ENCODE data around the gene DTYMK. TPM values are rescaled to one million over a fixed set of nuclear protein-coding genes. Genes with fewer than 3 reads are reported as not detected.

Gene DTYMK
- total RNA-seq, 1 experiment from 2014 or later = 66.3 TPM

- ChIA-PET CTCF (interaction anchor here (1.0 kb wide), 1 partner anchor 55 kb away, joined by 3 read pairs; no protein-coding TSS in a partner anchor), POLR2A (interaction anchor here (0.7 to 2.8 kb wide), 14 partner anchors 11 to 535 kb away, joined by 3 to 26 read pairs (median 3); partner anchors contain the start of genes BOK, D2HGDH, DTYMK and ING5)
- peak; percentile 86 for DNase-seq (ENCODE audit: unreplicated experiment)
- intact Hi-C loops (cut with micrococcal nuclease) = loop anchor here (10.0 kb wide), 1 partner anchor 282 kb away; the partner anchor contains the start of gene FARP2
- H3K27me3 Mint-ChIP-seq (ENCODE audit: insufficient read depth, unreplicated experiment) = no peaks in the 10 kb centered on the region
- TF ChIP-seq CTCF (IDR thresholded peaks at IDR 0.05; ENCODE audit: unreplicated experiment) = no peak
- no peaks in the 10 kb centered on the region for H3K9me3 Mint-ChIP-seq (ENCODE audit: unreplicated experiment)
- H3K36me3 Mint-ChIP-seq (ENCODE audit: insufficient read depth, unreplicated experiment) = peaks cover 14% of the 10 kb centered on the region
- H3K4me1 Mint-ChIP-seq (ENCODE audit: insufficient read depth, unreplicated experiment) = peaks cover 34% of the 10 kb centered on the region
- H3K4me3 Mint-ChIP-seq (ENCODE audit: unreplicated experiment) = peak within 1 kb of the TSS; percentile 90
- peak within 1 kb of the TSS; percentile 86 for H3K27ac Mint-ChIP-seq (ENCODE audit: low read depth, unreplicated experiment)
- BruUV-seq (replicated peaks) = no TSS peak
Observed at GRCh38 chr2:241637018-241637794, 49.4 kb downstream of the DTYMK start, which contains the start of the genes ATG4B and THAP4. ATG4B (plus strand) TSS chr2:241637693; CDS start chr2:241637715, 22 bp downstream. THAP4 (minus strand) TSS chr2:241637158; CDS start chr2:241637017, 141 bp downstream.

- H3K27me3 Mint-ChIP-seq (ENCODE audit: insufficient read depth, unreplicated experiment) = no peaks in the 10 kb centered on the region
Observed at GRCh38 chr2:241636182-241637017, 50.2 kb downstream of the DTYMK start.

GRCh38 chr2:241635756-241636155, 50.9 kb downstream of the DTYMK start:
- intact Hi-C loops (cut with micrococcal nuclease) = loop anchor here (10.0 kb wide), 1 partner anchor 281 kb away; the partner anchor contains the start of gene FARP2
- Mint-ChIP-seq H3K27ac (ENCODE audit: low read depth, unreplicated experiment) (peak overlapping the region; percentile 70), H3K4me1 (ENCODE audit: insufficient read depth, unreplicated experiment) (peaks cover 22% of the 10 kb centered on the region), H3K36me3 (ENCODE audit: insufficient read depth, unreplicated experiment) (peaks cover 29% of the 10 kb centered on the region), H3K27me3 (ENCODE audit: insufficient read depth, unreplicated experiment) (no peaks in the 10 kb centered on the region), H3K9me3 (ENCODE audit: unreplicated experiment) (no peaks in the 10 kb centered on the region), H3K4me3 (ENCODE audit: unreplicated experiment) (peak overlapping the region; percentile 90)
- ChIA-PET POLR2A (interaction anchor here (0.6 to 1.8 kb wide), 7 partner anchors 10 to 1241 kb away, joined by 3 to 4 read pairs (median 3); partner anchors contain the start of genes D2HGDH and DTYMK), CTCF (interaction anchor here (0.6 kb wide), 1 partner anchor 590 kb away, joined by 5 read pairs; no protein-coding TSS in a partner anchor)
- BruUV-seq (replicated peaks) = TSS peak; percentile 30
- DNase-seq (ENCODE audit: unreplicated experiment) = peak; percentile 20
- TF ChIP-seq CTCF (IDR thresholded peaks at IDR 0.05; ENCODE audit: unreplicated experiment) = no peak

More at GRCh38 chr2:241636182-241637017, 50.2 kb downstream of the DTYMK start:
- Mint-ChIP-seq H3K27ac (ENCODE audit: low read depth, unreplicated experiment) (peak overlapping the region; percentile 86), H3K4me1 (ENCODE audit: insufficient read depth, unreplicated experiment) (peaks cover 29% of the 10 kb centered on the region), H3K4me3 (ENCODE audit: unreplicated experiment) (peak overlapping the region; percentile 90), H3K36me3 (ENCODE audit: insufficient read depth, unreplicated experiment) (peaks cover 22% of the 10 kb centered on the region), H3K9me3 (ENCODE audit: unreplicated experiment) (no peaks in the 10 kb centered on the region)
- no peak for TF ChIP-seq CTCF (IDR thresholded peaks at IDR 0.05; ENCODE audit: unreplicated experiment)
- intact Hi-C loops (cut with micrococcal nuclease) = loop anchor here (10.0 kb wide), 1 partner anchor 282 kb away; the partner anchor contains the start of gene FARP2
- no TSS peak for BruUV-seq (replicated peaks)
- DNase-seq (ENCODE audit: unreplicated experiment) = peak; percentile 46
- POLR2A ChIA-PET = interaction anchor here (0.6 to 2.8 kb wide), 12 partner anchors 10 to 1241 kb away, joined by 3 to 26 read pairs (median 3); partner anchors contain the start of genes D2HGDH, DTYMK, ING5 and MTERF4
- CTCF ChIA-PET = no interaction called here
